ENCODE data around the gene ARL8B.
A peak's percentile ranks its signal among the peaks of the same experiment; 100 is the strongest.
"Not testable (repeated sequence)": the region's sequence is repeated elsewhere in the genome, so short reads cannot be mapped to it uniquely, and the experiment has no call there.

The ARL8B gene

GRCh38 chr3:5112043-5112442 is 10.0 kb upstream of the ARL8B start:
- no peak for DNase-seq

GRCh38 chr3:5113726-5114125 is 8.4 kb upstream of the ARL8B start:
- DNase-seq: not testable (repeated sequence)

GRCh38 chr3:5115506-5116162 is 6.5 kb upstream of the ARL8B start:
- DNase-seq: no peak

- no peak for DNase-seq
Observed at GRCh38 chr3:5116538-5116937, 5.6 kb upstream of the ARL8B start.

- DNase-seq: no peak
Observed at GRCh38 chr3:5120446-5120845, 1.6 kb upstream of the ARL8B start.

GRCh38 chr3:5122741-5123706 is 932 bp downstream of the ARL8B start:
- peak; percentile 40 for DNase-seq

- DNase-seq: no peak
Observed at GRCh38 chr3:5123937-5124336, 1.8 kb downstream of the ARL8B start.

- peak; percentile 46 for DNase-seq
Observed at GRCh38 chr3:5126586-5126985, 4.5 kb downstream of the ARL8B start.

GRCh38 chr3:5128849-5129248 is 6.8 kb downstream of the ARL8B start:
- no peak for DNase-seq

GRCh38 chr3:5133239-5134018 is 11.3 kb downstream of the ARL8B start:
- no peak for DNase-seq

GRCh38 chr3:5134019-5134391 is 11.9 kb downstream of the ARL8B start:
- no peak for DNase-seq

GRCh38 chr3:5134499-5134898 is 12.4 kb downstream of the ARL8B start:
- DNase-seq: no peak

GRCh38 chr3:5136211-5136918 is 14.3 kb downstream of the ARL8B start:
- no peak for DNase-seq

- DNase-seq: no peak
Observed at GRCh38 chr3:5136919-5137429, 14.9 kb downstream of the ARL8B start.

GRCh38 chr3:5138214-5138981 is 16.3 kb downstream of the ARL8B start:
- no peak for DNase-seq

GRCh38 chr3:5140230-5140621 is 18.1 kb downstream of the ARL8B start:
- DNase-seq: no peak

- DNase-seq: no peak
Observed at GRCh38 chr3:5140839-5141238, 18.7 kb downstream of the ARL8B start.

- no peak for DNase-seq
Observed at GRCh38 chr3:5141760-5142159, 19.7 kb downstream of the ARL8B start.

- DNase-seq: no peak
Observed at GRCh38 chr3:5143464-5143863, 21.4 kb downstream of the ARL8B start.

- no peak for DNase-seq
Observed at GRCh38 chr3:5144316-5144994, 22.4 kb downstream of the ARL8B start.

- no peak for DNase-seq
Observed at GRCh38 chr3:5145120-5145519, 23.0 kb downstream of the ARL8B start.
